Stimulated activated CD8-positive, alpha-beta memory T cell treated with anti-CD3 and anti-CD28 coated beads, Interleukin-2, amount 100 ng/mL, for 1 hour (primary cell): ENCODE data around the gene EFNA4.
"Not testable (repeated sequence)": the region's sequence is repeated elsewhere in the genome, so short reads cannot be mapped to it uniquely, and the experiment has no call there.

Experiments used
- DNase-seq, 2 donors: peaks; one replicate each; pipeline ENCODE4 v3.0.0-alpha.2; 2020; ENCODE audit warnings: low read depth in 2 of 2

The EFNA4 gene

GRCh38 chr1:155086856-155087535 lies 23.5 kb downstream of the EFNA4 start:
- no peak for DNase-seq

- peak; percentile 60 to 64 for DNase-seq
These were observed 27.8 kb downstream of the EFNA4 start for GRCh38 chr1:155091071-155092051.

- DNase-seq: no peak
These were observed 28.6 kb downstream of the EFNA4 start for GRCh38 chr1:155092131-155092530.

DNA sequence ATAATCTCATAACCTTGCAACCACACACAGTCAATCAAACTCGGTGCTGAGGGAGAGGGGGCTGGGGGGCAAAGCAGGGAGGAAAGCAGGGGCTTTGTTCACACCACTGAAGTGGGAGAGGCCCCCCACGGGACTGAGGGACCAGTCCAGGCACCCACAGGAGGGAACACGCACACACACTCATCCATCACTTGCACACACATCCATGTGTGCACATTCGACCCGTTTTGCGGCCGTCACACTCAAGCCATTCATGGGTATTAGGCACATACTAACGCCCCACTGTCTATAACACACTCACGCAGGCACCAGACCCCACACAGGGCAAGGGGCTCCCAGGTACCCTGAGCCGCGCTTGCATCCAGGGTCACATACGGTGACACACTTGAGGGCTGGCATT lies 29.1 kb downstream of the EFNA4 start:
- no peak for DNase-seq

GRCh38 chr1:155093911-155094621 lies 30.5 kb downstream of the EFNA4 start:
- DNase-seq: no peak

- DNase-seq: no peak
These were observed 31.0 kb downstream of the EFNA4 start for GRCh38 chr1:155094622-155094948.

DNA sequence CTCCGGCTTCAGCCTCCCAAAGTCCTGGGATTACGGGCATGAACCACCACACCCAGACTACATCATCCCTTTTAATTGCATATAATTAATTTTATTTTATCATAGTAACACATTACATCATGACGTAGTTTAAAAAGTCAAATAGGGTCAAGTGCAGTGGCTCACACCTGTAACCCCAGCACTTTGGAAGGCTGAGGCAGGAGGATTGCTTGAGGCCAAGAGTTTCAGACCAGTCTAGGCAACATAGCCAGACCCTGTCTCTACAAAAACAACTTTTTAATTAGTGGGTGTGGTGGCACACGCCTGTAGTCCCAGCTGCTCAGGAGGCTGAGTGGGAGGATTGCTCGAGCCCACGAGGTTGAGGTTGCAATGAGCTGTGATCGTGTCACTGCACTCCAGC lies 35.8 kb downstream of the EFNA4 start:
- no peak for DNase-seq

- DNase-seq: no peak
These were observed 39.8 kb downstream of the EFNA4 start for GRCh38 chr1:155103325-155103724.

DNA sequence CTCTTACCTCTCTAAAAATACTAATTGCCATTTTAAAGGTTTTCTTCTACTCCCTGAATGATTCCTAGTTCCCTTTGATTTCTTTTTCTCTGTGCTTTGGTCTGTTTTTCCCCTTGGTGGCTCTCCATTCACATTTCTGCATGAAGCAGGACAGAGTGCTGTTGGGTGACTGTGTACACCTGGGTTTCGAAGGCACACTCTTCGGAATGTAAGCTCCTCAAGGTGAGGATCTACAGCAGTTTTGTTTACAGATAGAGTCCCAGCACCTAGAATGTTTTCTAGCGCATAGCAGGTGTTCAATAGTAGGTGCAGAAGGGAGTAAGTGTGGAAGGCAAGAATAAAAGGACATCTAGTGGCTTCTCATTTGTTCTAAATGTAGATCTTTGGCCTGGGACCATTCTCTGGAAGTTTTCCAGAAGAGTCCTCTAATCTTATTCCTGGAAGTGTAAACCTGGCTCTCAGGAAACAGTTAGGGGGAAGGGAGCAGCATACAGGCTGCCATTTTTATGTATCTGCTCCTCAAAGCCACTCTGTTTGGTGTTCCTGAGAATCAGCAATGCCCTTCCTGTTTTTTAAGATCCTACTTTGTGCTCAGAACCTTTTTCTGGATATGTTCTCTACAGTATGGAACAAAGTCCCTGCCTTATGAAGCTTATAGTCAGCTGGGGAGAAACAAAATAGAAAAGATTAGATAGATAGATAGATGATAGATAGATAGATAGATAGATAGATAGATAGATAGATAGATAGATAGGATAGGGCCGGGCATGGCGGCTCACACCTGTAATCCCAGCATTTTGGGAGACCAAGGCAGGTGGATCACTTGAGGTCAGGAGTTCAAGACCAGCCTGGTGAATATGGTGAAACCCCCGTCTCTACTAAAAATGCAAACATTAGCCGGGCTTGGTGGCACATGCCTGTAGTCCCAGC lies 41.3 kb downstream of the EFNA4 start:
- no peak for DNase-seq

GRCh38 chr1:155105604-155106011 lies 42.1 kb downstream of the EFNA4 start:
- no peak for DNase-seq

DNA sequence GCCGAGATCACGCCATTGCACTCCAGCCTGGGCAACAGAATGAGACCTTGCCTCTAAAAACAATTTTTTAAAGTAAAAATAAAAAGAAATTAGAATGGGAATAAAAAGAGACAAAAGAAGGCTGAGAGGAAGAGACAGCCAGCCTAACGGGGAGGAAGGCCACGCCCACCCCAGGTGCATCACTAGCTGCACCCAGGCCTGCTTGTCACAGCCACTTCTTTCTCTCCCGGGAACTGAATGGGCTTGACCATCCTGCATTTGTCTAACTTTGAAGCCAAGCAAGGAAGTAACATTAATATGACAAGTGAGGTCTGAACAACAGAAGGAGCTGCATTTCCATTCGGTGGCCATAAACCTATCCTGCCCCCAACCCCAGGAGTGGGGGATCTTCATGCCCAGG lies 43.3 kb downstream of the EFNA4 start:
- DNase-seq: no peak

DNA sequence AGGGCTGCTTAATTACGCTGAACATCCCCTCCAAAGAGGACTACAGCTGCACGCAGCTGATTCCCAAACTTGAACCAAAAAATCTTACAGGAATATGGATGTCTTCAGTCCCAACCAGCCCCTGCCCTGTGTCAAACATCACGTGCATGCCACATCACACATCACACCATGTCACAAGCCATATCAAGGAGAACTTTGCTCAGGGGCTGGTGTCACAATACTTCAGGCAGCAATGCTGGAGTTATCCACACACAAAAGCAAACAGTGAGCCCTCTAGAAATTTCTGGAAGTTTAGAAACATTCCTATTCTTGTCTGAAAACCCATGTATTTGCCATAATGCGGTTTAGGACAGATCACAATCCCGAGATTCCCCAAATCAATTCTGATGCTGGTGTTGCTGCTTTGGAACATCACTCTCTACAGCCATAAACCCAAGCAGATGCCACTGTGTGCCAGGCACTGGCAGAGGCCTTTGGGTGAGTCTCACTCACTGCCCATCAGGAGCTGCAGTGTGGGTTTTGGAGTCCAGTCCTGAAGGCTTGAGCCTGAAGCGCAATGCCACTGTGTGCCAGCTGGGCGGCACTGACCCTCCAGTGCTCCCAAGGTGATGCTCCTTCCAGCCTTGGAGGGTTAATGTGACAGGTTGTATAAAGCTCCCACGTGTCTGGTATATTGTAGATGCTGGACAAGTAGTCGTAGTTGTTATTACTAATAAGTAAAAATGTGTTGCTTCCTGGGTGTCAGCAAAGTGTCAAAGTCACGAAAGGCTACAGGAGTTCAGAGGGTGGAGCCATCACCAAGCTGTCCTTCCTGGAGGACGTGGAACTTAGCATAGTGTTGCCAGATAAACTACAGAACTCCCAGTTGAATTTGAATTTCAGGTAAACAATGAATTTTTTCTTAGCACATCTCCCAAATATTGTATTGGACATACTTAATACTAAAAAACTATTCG lies 44.0 kb downstream of the EFNA4 start:
- no peak for DNase-seq

- DNase-seq: no peak
These were observed 44.8 kb downstream of the EFNA4 start for GRCh38 chr1:155108296-155108695.

- no peak for DNase-seq
These were observed 46.8 kb downstream of the EFNA4 start for GRCh38 chr1:155110381-155110780.

- no peak for DNase-seq
These were observed 47.3 kb downstream of the EFNA4 start for GRCh38 chr1:155110826-155111225.

DNA sequence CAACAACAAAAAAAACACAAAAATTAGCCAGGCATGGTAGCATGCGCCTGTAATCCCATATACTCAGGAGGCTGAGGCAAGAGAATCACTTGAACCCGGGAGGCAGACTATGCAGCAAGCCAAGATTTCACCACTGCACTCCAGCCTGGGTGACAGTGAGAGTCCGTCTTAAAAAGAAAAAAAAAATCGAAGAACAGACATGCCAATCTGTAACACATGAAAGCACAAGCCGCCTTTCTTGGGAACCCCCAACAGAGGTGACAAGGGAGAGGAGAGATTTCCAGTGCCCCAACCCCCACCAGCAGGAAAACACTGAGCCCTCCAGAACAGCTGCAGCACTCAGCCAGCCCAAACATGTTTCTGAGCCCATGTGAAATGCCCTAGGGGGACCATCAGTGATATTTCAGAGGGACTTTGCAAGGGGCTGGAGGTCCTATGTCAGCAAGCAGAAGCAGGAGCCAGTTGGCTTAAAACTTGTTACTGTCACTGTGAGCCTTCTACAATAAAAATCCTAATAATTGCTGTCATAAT lies 50.0 kb downstream of the EFNA4 start:
- DNase-seq: no peak

GRCh38 chr1:155116113-155116764 lies 52.7 kb downstream of the EFNA4 start:
- no peak for DNase-seq

DNA sequence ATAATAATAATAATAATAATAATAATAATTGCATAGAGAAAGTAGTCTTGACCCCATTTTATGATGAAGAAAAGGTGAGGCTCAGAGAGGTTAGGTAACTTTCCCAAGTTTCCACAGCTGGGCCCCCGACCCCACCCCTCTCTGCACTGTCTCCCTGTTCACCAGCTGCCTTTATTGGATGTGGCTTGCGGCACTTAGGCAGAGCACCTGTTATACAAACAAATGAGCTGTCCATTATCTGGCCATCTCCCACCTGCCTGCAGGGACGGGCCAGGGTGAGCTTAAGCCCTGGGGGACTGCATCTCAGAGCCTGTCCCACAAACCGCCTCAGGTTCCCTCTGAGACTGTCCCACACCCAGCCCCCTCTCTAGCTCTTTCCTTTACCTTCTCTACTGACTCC lies 54.1 kb downstream of the EFNA4 start:
- no peak for DNase-seq

DNA sequence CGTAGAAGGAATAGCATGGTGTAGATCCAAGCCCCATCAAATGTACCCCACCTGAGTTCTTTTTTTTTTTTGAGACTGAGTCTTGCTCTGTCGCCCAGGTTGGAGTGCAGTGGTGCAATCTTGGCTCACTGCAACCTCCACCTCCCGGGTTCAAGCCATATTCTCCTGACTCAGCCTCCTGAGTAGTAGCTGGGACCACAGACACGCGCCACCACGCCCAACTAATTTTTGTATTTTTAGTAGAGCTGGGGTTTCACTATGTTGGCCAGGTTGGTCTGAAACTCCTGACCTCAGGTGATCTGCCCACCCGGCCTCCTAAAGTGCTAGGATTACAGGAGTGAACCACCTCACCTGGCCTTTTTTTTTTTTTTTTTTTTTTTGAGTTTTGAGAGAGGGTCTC lies 54.5 kb downstream of the EFNA4 start:
- DNase-seq: not testable (repeated sequence)
